IMR-90 (cell line): ENCODE measurements around the gene ADAMTS6. TPM values are rescaled to one million over a fixed set of nuclear protein-coding genes. Genes with fewer than 3 reads are reported as not detected.

Experiments
- ATAC-seq: fragments of 200-7000 bp; cut with Tn5 transposase; 2 replicates; pipeline ENCODE4 v1.9.1; 2020; ENCODE audit warnings: low read depth, mild to moderate bottlenecking, moderate library complexity
- BruUV-seq: library from RNA; stranded (reverse); fragments of 400-500 nt; replicated peaks from 2 replicates; lab custom pipeline; 2021; lab: Mats Ljungman, UMichigan
- CTCF ChIA-PET: fragments of 300-600 bp; formaldehyde crosslinking; extraction: SDS; loops from one replicate; lab custom pipeline; 2021; ENCODE audit warnings: antibody characterized with exemption; lab: Yijun Ruan, JAX
- POLR2A ChIA-PET: fragments of 300-600 bp; sonication (Branson Sonifier 250); formaldehyde crosslinking; loops from one replicate; lab custom pipeline; 2022; ENCODE audit warnings: antibody characterized with exemption; ENCODE audit not compliant: unreplicated experiment; lab: Charles Lee
- DNase-seq: peaks from one replicate; pipeline ENCODE4 v3.0.0; 2013
- H2AFZ ChIP-seq: replicated peaks from 2 replicates; pipeline ENCODE3; 2013; ENCODE audit warnings: low read length, mild to moderate bottlenecking; ENCODE audit not compliant: poor library complexity
- H2AK5ac ChIP-seq: 2 replicates; pipeline ENCODE4 v1.6.1; 2013; ENCODE audit warnings: low read depth, low read length, inconsistent platforms
- H2AK9ac ChIP-seq: replicated peaks from 2 replicates; pipeline ENCODE3; 2013; ENCODE audit warnings: mild to moderate bottlenecking, low read depth, low read length, moderate library complexity; ENCODE audit not compliant: poor library complexity
- H2BK120ac ChIP-seq: 2 replicates; pipeline ENCODE4 v1.6.1; 2013; ENCODE audit warnings: low read depth, low read length, inconsistent platforms
- H2BK15ac ChIP-seq: 3 replicates; pipeline ENCODE4 v1.6.1; 2013; ENCODE audit warnings: low read depth, low read length, inconsistent platforms
- H2BK20ac ChIP-seq: 2 replicates; pipeline ENCODE4 v1.6.1; 2013; ENCODE audit warnings: low read depth, mild to moderate bottlenecking, inconsistent platforms, low read length, moderate library complexity
- H2BK5ac ChIP-seq: 2 replicates; pipeline ENCODE4 v1.6.1; 2013; ENCODE audit warnings: mild to moderate bottlenecking, low read depth, low read length, inconsistent platforms; ENCODE audit not compliant: poor library complexity, severe bottlenecking
- H3K14ac ChIP-seq: replicated peaks from 2 replicates; pipeline ENCODE4 v1.6.1; 2013; ENCODE audit warnings: low read depth, low read length, inconsistent platforms
- H3K18ac ChIP-seq: 2 replicates; pipeline ENCODE4 v1.6.1; 2013; ENCODE audit warnings: low read depth, low read length, control low read depth
- H3K23ac ChIP-seq: 2 replicates; pipeline ENCODE4 v1.6.1; 2013; ENCODE audit warnings: low read depth, low read length, inconsistent platforms
- H3K27ac ChIP-seq: 2 replicates; pipeline ENCODE4 v1.5.1; 2013; ENCODE audit warnings: mild to moderate bottlenecking, control low read depth, low read length; ENCODE audit not compliant: insufficient read depth
- H3K27me3 ChIP-seq: 2 replicates; pipeline ENCODE4 v1.6.1; 2013; ENCODE audit warnings: low read length; ENCODE audit not compliant: control insufficient read depth, insufficient read depth
- H3K36me3 ChIP-seq: 2 replicates; pipeline ENCODE4 v1.6.1; 2013; ENCODE audit warnings: low read length, mixed read lengths; ENCODE audit not compliant: control insufficient read depth, insufficient read depth
- H3K4ac ChIP-seq: 2 replicates; pipeline ENCODE4 v1.6.1; 2013; ENCODE audit warnings: low read depth, low read length, inconsistent platforms
- H3K4me1 ChIP-seq: 2 replicates; pipeline ENCODE4 v1.6.1; 2013; ENCODE audit warnings: low read length, mixed read lengths; ENCODE audit not compliant: control insufficient read depth, insufficient read depth
- H3K4me2 ChIP-seq: 2 replicates; pipeline ENCODE4 v1.6.1; 2013; ENCODE audit warnings: low read depth, mild to moderate bottlenecking, control low read depth, low read length, moderate library complexity
- H3K4me3 ChIP-seq: 2 replicates; pipeline ENCODE4 v1.5.1; 2013; ENCODE audit warnings: low read depth, mild to moderate bottlenecking, control low read depth, low read length, moderate library complexity; ENCODE audit not compliant: insufficient read depth
- H3K56ac ChIP-seq: 2 replicates; pipeline ENCODE4 v1.6.1; 2013; ENCODE audit warnings: low read length, inconsistent platforms; ENCODE audit not compliant: insufficient read depth; ENCODE audit errors: extremely low read depth
- H3K79me1 ChIP-seq, 2 experiments: 2 replicates each; pipeline ENCODE4 v1.6.1; 2013; ENCODE audit warnings: low read length in 2 of 2, inconsistent platforms in 1 of 2, low read depth in 1 of 2
- H3K9ac ChIP-seq: 2 replicates; pipeline ENCODE4 v1.6.1; 2013; ENCODE audit warnings: low read depth, low read length, control low read depth
- H3K9me1 ChIP-seq: 2 replicates; pipeline ENCODE4 v1.6.1; 2013; ENCODE audit warnings: low read length, inconsistent platforms; ENCODE audit not compliant: insufficient read depth
- H3K9me3 ChIP-seq: 2 replicates; pipeline ENCODE4 v1.6.1; 2013; ENCODE audit warnings: low read length; ENCODE audit not compliant: control insufficient read depth, insufficient read depth
- H4K20me1 ChIP-seq: 2 replicates; pipeline ENCODE4 v1.6.1; 2013; ENCODE audit warnings: low read length, inconsistent platforms; ENCODE audit not compliant: insufficient read depth
- H4K5ac ChIP-seq: 2 replicates; pipeline ENCODE4 v1.6.1; 2013; ENCODE audit warnings: mild to moderate bottlenecking, low read depth, low read length, control low read depth
- H4K8ac ChIP-seq, 2 experiments: 2 replicates each; pipeline ENCODE4 v1.6.1; 2013; ENCODE audit warnings: low read depth in 2 of 2, low read length in 2 of 2, control low read depth in 1 of 2, inconsistent platforms in 1 of 2
- H4K91ac ChIP-seq: 2 replicates; pipeline ENCODE4 v1.6.1; 2013; ENCODE audit warnings: low read depth, low read length, inconsistent platforms; ENCODE audit not compliant: insufficient read depth
- CEBPB ChIP-seq: IDR thresholded peaks from 2 replicates; pipeline ENCODE4 v1.6.1; 2012; ENCODE audit warnings: low read depth, low read length, improper control_type of control experiment
- POLR2A ChIP-seq: IDR thresholded peaks from 2 replicates; pipeline ENCODE4 v1.6.1; 2012; ENCODE audit warnings: mild to moderate bottlenecking, low read depth, low read length
- WGBS, 2 experiments: methylation state at CpG; one replicate each; pipeline versions ENCODE4 v1.1.5 to v1.1.7; 2013; ENCODE audit warnings: missing lambda C conversion rate in 2 of 2; ENCODE audit not compliant: insufficient read length in 1 of 2; ENCODE audit errors: extremely low coverage in 2 of 2; 5-methylcytosine and 5-hydroxymethylcytosine counted together
- dilution Hi-C: fragments of 300-500 bp; cut with HindIII; formaldehyde crosslinking; loops from one replicate; pipeline ENCODE4 v1.14.3; 2018; ENCODE audit warnings: low sequenced_read_pairs; ENCODE audit not compliant: unreplicated experiment
- in situ Hi-C: fragments of 300-500 bp; cut with MboI; formaldehyde crosslinking; loops from 3 replicates; pipeline ENCODE4 v1.14.3; 2019; ENCODE audit warnings: low sequenced_read_pairs, inconsistent platforms, mixed read lengths
- intact Hi-C: fragments of 100-400 bp; cut with micrococcal nuclease; formaldehyde crosslinking; loops from 2 replicates; pipeline ENCODE4 v1.10.0; 2022
- polyA plus RNA-seq, 3 experiments: library from polyadenylated mRNA; depleted of rRNA; stranded (reverse); fragments of >200 nt; gene quantifications; 2 replicates each; pipeline ENCODE4 v1.2.3, GENCODE V29; 2012; ENCODE audit warnings: low replicate concordance in 1 of 3
- total RNA-seq: library from RNA; depleted of rRNA; stranded (reverse); fragments of >200 nt; gene quantifications from 2 replicates; pipeline ENCODE4 v1.2.3, GENCODE V29; 2012

ADAMTS6 gene
- total and polyA plus RNA-seq, 2 of the 4 experiments (the other 2 are of a cell fraction), result 23.9 to 173 TPM

- no peak overlapping the region for H3K9ac ChIP-seq
- H2AK9ac ChIP-seq, result no peak overlapping the region
- ChIA-PET POLR2A (no interaction called here), CTCF (no interaction called here)
- H3K27ac ChIP-seq, result no peak overlapping the region
- in situ Hi-C loops, result no loop called here
- H3K27me3 ChIP-seq, result no peaks in the 10 kb centered on the region
- H3K23ac ChIP-seq, result no peak overlapping the region
- H4K5ac ChIP-seq, result no peak overlapping the region
- H4K91ac ChIP-seq, result no peak overlapping the region
- no peaks in the 10 kb centered on the region for H3K4me1 ChIP-seq
- no peak overlapping the region for H3K14ac ChIP-seq
- H2AFZ ChIP-seq, result no peak overlapping the region
- no peak overlapping the region for H2BK15ac ChIP-seq
- no peaks in the 10 kb centered on the region for H3K9me3 ChIP-seq
- dilution Hi-C loops, result no loop called here
- H4K8ac ChIP-seq, result no peak overlapping the region
- no peak overlapping the region for H3K56ac ChIP-seq
- H3K9me1 ChIP-seq, result no peaks in the 10 kb centered on the region
- ATAC-seq, result no peak
- H2AK5ac ChIP-seq, result no peak overlapping the region
- H3K36me3 ChIP-seq, result no peaks in the 10 kb centered on the region; the same call in 1 of the 2 replicates
- no peak overlapping the region for H3K4ac ChIP-seq
- WGBS, 2 experiments, result no CpG with 5 or more reads among the region's 3 CpGs
- TF ChIP-seq POLR2A, result no peak
- peak; percentile 74 for TF ChIP-seq CEBPB
- BruUV-seq, result no TSS peak
- H4K20me1 ChIP-seq, result no peaks in the 10 kb centered on the region
- no peak overlapping the region for H3K4me3 ChIP-seq
- H3K18ac ChIP-seq, result no peak overlapping the region
- intact Hi-C loops, result no loop called here
- H3K79me1 ChIP-seq, result peaks cover 3 to 10% of the 10 kb centered on the region in 2 experiments; a peak in 3 of 4 replicates
- DNase-seq, result no peak
- H2BK5ac ChIP-seq, result no peak overlapping the region
- no peak overlapping the region for H2BK20ac ChIP-seq
- no peak overlapping the region for H2BK120ac ChIP-seq
- H3K4me2 ChIP-seq, result no peak overlapping the region
Observed at GRCh38 chr5:65434122-65434521, 47.6 kb downstream of the ADAMTS6 start.
